NCI-H2107 treated with DMSO at 0.1 percent for 48 hours (cell line): ENCODE measurements around the gene TRAF3IP3.

Source experiments
- DNase-seq: peaks from one replicate; lab custom pipeline; 2025; ENCODE audit not compliant: unreplicated experiment; lab: John Stamatoyannopoulos, UW

The TRAF3IP3 gene

DNA sequence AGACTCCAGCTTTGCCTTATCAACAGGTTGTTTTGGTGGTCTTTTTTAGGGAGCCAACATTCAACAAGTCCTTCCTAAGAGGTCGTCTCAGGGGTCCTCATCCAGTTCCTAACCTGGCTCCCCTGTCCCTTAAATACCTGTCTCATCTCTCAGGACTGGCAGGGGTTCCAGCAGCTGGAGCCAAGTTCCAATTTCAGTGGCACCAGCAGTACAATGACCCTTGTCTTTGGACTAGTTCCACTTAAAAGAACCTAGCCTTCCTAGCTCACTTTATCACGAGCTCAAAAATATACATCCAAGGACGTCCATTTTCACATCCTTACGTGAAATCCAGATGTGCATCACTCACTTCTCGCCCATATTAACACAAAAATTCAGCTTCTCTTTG, 18.7 kb upstream of the TRAF3IP3 start:
- no peak for DNase-seq

GRCh38 chr1:209738270-209738669, 17.6 kb upstream of the TRAF3IP3 start:
- no peak for DNase-seq

DNA sequence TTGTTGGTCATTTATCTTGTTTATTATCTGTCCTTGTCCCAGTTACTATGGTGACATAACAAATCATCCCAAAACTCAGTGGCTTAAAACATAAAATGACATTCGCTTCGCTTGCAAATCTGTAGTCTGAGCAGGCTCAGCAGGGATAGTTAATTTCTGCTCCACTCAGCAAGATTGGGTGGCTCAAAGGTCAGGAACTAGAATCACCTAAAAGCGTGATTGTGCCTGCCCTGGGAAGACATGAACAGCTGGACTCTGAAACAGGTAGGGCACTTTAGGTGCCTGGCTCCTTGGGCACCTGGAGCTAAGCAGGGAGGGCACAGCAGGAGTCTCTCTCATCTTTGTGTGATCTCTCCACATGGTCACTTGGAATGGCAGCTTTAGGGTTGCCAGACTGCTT, 14.7 kb upstream of the TRAF3IP3 start:
- DNase-seq = no peak

DNA sequence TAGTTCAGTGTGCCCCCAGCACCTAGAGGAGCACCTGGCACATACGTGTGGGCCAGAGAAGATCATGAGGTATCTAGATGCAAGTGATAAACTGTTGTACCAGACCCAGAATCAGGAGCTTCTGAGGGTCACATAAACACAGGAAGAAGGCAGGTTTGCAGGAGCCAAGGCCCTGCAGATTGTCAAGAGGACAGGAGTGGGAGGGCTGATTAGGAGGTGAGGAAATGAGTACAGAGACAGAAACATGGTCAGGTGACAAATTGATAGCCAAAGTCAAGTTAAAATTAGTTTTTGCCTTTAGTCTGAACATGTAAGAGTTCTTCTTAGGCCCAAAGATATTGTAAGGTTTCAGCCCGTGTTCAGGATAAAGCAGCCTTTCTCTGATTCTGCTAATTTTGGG, 14.0 kb upstream of the TRAF3IP3 start:
- no peak for DNase-seq

GRCh38 chr1:209742409-209743144, 13.3 kb upstream of the TRAF3IP3 start:
- DNase-seq = no peak

DNA sequence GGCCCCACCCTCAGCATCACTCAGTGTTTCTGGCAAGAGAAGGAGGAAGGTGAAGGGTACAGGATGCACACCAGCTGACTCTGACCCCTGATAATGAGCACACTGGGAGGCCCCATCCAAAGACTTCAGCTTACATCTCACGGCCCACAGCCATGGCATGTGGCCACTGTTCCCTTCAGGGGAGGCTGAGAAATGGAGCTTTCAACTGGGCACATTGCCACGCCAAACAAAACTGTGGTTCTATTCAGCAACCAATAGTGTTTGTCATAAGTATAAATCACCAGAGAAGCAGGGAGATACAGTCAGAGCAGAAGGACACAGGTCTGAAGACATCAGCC, 12.7 kb upstream of the TRAF3IP3 start:
- DNase-seq = no peak

GRCh38 chr1:209746451-209747165, 9.2 kb upstream of the TRAF3IP3 start:
- no peak for DNase-seq

DNA sequence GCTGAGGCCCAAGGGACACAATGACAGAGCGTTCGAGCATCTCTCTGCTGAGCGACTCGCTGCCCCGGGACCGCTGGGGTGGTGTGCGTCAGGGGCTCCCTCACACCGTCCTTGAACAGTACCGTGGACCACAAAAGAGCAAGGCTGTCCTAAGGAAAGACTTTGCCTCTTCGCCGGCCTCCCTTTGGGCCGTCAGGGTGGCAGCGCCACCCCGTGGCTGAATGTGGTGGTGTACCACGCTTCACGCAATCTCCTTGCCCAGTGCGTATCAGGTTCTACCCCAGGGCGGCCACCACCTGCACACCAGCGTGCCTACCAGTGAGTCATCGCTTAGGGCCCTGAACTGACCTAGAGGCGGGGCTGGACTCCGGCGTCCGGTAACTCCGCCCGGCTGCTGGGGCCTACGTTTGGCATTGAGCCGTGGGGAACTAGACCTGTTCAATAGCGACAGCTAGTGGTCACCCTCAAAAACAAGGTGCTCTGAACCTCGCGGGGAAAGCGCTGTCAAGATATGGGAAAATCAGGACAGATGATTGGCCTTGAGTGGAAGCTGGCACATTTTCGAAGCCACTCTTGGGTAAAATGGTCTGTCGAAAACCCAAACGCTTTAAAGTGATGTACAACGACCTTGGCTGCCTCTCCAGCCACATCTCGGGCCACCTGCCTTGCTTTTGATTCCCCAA, 8.1 kb upstream of the TRAF3IP3 start:
- no peak for DNase-seq

DNA sequence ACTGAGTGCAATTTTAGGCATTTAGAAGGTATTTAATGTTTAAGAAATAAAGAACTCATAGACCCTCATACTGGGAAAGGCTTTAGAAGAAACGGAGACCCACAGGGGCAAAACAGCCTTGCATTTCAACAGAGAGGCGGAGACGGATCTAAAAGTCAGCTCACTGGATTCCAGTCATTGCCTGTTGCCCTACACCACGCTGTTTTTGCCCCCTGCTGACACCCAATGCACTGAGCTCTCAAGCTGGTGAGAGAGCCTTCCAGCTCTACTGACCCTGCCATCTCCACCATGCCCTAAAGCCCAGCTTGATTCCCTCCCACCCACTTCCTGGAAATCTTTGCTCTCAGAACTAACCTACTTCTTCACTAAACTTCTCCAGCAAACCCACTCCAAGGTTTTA, 7.2 kb upstream of the TRAF3IP3 start:
- no peak for DNase-seq

DNA sequence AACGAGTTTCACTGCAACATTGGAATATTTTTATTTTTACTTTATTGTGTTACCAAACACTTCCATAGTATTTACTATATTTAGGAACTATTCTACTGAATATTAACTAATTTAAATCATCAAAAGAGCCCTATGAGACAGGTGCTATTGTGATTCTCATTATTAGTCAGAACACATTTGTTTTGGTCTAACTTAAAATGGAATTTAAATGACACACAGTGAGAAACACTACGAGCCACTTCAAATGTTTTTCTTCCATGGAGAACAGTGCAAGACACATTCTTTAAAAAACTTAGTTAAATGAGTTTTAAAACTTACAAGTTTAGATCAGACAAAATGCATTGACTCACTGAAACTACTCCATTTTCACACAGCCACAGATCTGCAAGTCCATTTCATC, 6.6 kb upstream of the TRAF3IP3 start:
- no peak for DNase-seq

GRCh38 chr1:209749670-209750323, 6.1 kb upstream of the TRAF3IP3 start:
- no peak for DNase-seq

DNA sequence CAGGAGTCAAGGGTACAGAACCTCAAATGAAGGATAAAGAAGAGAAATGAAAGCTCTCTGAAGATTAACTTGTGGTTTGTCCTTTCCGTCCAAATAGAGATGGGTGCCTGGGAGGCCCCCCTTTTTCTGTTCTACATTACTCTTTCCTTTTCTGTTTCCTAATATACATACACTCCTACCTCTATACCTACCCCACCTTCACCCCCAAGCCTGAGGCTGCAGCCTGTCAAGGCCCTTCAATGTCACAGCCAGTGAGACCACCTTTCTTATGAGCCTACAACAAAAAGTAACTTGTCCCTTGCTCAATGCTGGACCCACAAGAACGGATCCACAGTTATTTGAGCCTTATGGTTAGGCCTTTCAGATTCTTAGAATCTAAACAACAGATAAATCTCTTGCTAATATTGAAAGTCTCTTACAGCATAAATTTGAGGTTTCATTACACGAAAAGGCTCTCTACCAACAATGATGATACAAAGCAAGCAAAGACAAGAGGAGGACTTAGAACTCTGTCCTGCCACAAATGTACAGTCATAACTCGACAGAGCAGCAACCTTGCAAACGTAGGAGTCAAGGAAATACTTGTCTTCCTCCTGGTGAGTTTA, 4.1 kb upstream of the TRAF3IP3 start:
- DNase-seq = no peak

- DNase-seq = no peak
These were observed 3.0 kb upstream of the TRAF3IP3 start for GRCh38 chr1:209752890-209753289.

GRCh38 chr1:209755256-209755655, 597 bp upstream of the TRAF3IP3 start:
- DNase-seq = no peak

DNA sequence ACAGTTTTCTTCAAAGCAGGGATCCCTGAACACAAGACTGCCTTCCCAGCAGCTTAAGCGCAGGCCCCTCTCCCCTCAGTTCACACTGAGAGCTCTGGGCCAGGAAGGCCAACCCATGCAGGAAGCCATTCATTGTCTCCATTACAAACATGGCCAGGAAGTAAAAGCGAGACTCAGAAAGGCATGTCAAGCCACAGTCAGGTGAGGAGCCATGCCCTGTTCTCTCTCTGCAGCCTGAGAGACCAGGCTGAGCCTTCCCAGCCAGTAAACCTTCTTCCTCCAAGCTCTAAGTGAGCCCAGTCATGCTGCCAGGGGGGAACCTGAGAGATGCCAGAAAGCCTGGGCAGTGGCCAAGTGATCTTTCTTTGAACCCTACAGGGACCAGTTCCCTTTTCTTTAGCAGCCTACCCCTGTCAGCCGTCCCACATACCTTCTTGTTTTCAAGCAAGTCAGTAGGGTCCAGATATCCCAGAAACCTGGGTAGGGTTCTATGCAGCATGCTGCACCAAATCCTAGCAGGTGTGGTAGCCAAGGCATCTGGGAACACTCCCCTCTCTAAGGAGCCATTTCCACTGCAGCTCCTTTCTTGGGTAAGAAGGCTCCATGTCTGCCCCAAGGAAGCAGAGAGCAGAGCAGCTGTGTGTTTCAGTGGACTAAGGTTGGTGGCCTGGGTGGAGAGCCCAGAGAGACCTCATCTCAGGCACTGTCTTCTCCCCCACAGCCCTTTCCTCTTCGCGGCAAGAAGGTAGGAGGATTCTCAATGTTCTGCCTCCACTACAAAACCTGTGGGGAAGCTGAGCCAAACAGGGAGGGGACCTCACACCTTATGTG, 977 bp downstream of the TRAF3IP3 start:
- no peak for DNase-seq

DNA sequence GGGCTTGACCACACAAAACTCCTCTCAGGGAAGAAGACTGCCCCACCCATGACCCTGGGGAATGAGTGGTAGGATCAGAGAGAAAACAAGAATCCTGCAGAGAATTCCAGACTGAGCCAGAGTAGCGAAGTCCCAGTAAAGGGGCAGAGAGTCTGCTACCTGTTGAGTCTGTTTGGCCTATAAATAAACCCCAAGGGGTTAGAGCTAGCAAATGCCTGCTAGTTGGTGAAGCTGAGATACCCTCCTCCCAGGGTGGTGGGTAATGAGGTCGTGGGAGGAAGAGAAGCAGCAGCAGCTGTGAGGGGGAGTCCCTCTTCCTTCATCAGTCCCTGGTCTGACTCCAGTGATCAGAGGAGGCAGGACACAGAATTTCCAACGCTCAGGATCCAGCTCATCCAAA, 2.5 kb downstream of the TRAF3IP3 start:
- DNase-seq = no peak

DNA sequence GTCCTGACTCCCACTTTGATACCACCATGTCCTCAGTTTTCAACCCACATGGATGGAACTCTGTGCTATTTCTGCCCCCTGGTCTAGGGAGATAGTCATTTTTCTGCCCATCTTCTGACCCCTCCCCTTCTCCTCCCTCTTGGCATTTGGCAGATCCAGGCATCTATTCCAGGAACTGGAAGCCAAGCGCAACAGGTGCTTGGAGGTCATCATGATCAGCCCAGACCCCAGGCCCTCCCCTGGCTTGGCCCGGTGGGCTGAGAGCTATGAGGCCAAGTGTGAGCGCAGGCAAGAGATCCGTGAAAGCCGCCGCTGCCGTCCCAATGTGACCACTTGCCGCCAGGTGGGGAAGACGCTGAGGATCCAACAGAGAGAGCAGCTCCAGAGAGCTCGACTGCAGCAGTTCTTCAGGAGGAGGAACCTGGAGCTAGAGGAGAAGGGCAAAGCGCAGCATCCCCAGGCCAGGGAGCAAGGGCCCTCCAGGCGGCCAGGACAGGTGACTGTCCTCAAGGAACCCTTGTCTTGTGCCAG, 4.0 kb downstream of the TRAF3IP3 start:
- DNase-seq = no peak

GRCh38 chr1:209761011-209761635, 5.3 kb downstream of the TRAF3IP3 start:
- DNase-seq = no peak

DNA sequence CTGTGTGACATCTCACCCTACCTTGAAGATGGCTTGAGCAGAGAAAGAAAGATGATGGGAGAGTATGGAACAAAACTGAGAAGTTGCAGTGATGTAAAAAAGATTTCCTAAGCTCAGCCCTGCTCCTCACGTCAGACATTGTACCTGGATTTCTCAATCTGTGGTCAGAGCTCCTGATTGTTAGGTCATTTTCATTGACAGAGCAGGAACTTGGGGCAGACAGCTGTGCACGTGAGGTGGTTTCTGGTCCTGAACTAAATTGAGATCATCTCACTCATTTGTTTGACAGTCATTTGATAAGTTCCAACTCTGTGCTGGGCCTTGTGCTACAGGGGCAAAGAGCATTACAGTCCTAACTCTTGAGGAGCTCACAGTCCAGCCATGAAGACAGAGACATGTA, 10.2 kb downstream of the TRAF3IP3 start:
- DNase-seq = no peak

DNA sequence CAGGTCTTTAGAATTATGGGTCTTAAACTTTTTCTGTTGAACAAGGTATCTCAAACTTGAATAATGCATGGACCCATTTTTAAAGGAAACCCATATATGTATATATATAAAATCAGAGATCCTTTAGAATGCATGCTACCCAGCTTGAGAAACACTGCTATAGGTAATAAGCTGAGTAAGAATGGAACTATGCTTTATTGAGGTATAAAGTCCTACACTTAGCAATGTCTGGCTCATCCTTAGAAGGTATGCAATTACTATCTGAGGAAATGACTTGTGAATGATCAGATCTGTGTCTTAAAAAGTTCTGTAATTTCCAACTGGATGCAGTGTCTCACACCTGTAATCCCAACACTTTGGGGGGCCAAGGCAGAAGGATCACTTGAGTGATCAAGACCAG, 11.2 kb downstream of the TRAF3IP3 start:
- no peak for DNase-seq
